OCI-LY7 (cell line): ENCODE measurements around the gene UBALD1. TPM values are rescaled to one million over a fixed set of nuclear protein-coding genes. Genes with fewer than 3 reads are reported as not detected.

Source experiments
- BruUV-seq: library from RNA; stranded (reverse); fragments of 400-500 nt; replicated peaks from 2 replicates; lab custom pipeline; 2021; lab: Mats Ljungman, UMichigan
- CTCF ChIA-PET: fragments of 300-600 bp; sonication (Branson Sonifier 250); formaldehyde crosslinking; loops from one replicate; lab custom pipeline; 2022; ENCODE audit warnings: antibody characterized with exemption; ENCODE audit not compliant: unreplicated experiment; lab: Charles Lee
- POLR2A ChIA-PET: fragments of 300-600 bp; sonication (Branson Sonifier 250); formaldehyde crosslinking; loops from one replicate; lab custom pipeline; 2022; ENCODE audit warnings: antibody characterized with exemption; lab: Charles Lee
- DNase-seq: peaks from one replicate; pipeline ENCODE4 v3.0.0-alpha.2; 2015; ENCODE audit warnings: low spot score
- H2AFZ ChIP-seq: fragments of 200-600 bp; sonication (generic), shearing (Covaris generic); 2 replicates; pipeline ENCODE4 v1.6.1; 2014; ENCODE audit warnings: mild to moderate bottlenecking, antibody characterized with exemption, low read length, moderate library complexity
- H3K27ac ChIP-seq: fragments of 200-600 bp; sonication (generic); 2 replicates; pipeline ENCODE4 v1.5.1; 2014; ENCODE audit warnings: mixed run types, low read depth, mild to moderate bottlenecking, moderate library complexity, low read length, inconsistent platforms; ENCODE audit not compliant: poor library complexity, severe bottlenecking
- H3K36me3 ChIP-seq: fragments of 200-600 bp; sonication (generic); 2 replicates; pipeline ENCODE4 v1.6.1; 2014; ENCODE audit warnings: mild to moderate bottlenecking, antibody characterized with exemption, low read length, moderate library complexity, mixed read lengths; ENCODE audit not compliant: insufficient read depth
- H3K4me1 ChIP-seq: fragments of 200-600 bp; sonication (generic); 2 replicates; pipeline ENCODE4 v1.5.1; 2014; ENCODE audit warnings: mild to moderate bottlenecking, low read length; ENCODE audit not compliant: insufficient read depth, poor library complexity, severe bottlenecking
- H3K4me2 ChIP-seq: fragments of 200-600 bp; sonication (generic); 2 replicates; pipeline ENCODE4 v1.6.1; 2014; ENCODE audit warnings: mild to moderate bottlenecking, low read length
- H3K4me3 ChIP-seq: fragments of 200-600 bp; sonication (generic); 2 replicates; pipeline ENCODE4 v1.5.1; 2014; ENCODE audit warnings: mild to moderate bottlenecking, low read depth, low read length; ENCODE audit not compliant: poor library complexity, severe bottlenecking
- H3K79me2 ChIP-seq: fragments of 200-600 bp; sonication (generic); 2 replicates; pipeline ENCODE4 v1.6.1; 2016; ENCODE audit warnings: low read depth, mild to moderate bottlenecking, low read length, moderate library complexity, mixed read lengths; ENCODE audit not compliant: insufficient read depth
- H3K9me2 ChIP-seq: fragments of 200-600 bp; sonication (generic); 2 replicates; pipeline ENCODE4 v1.6.1; 2016; ENCODE audit warnings: mild to moderate bottlenecking, low read length, mixed read lengths; ENCODE audit not compliant: insufficient read depth
- H3K9me3 ChIP-seq: fragments of 200-600 bp; sonication (generic); 2 replicates; pipeline ENCODE4 v1.6.1; 2014; ENCODE audit warnings: mild to moderate bottlenecking, mixed run types, low read length, mixed read lengths
- H4K20me1 ChIP-seq: fragments of 200-600 bp; sonication (generic); 2 replicates; pipeline ENCODE4 v1.6.1; 2014; ENCODE audit warnings: mild to moderate bottlenecking, antibody characterized with exemption, low read length, moderate library complexity, mixed read lengths; ENCODE audit not compliant: insufficient read depth
- CTCF ChIP-seq: fragments of 200-600 bp; sonication (generic); conservative IDR thresholded peaks from 2 replicates; pipeline ENCODE4 v1.5.1; 2014; ENCODE audit warnings: mild to moderate bottlenecking, antibody characterized with exemption, low read length, moderate library complexity, mixed read lengths
- EZH2phosphoT487 ChIP-seq: fragments of 200-600 bp; sonication (generic); IDR thresholded peaks from 2 replicates; pipeline ENCODE4 v1.6.1; 2018; ENCODE audit warnings: low read depth, borderline replicate concordance, mild to moderate bottlenecking, mixed run types, antibody characterized with exemption, low read length, moderate library complexity, mixed read lengths
- intact Hi-C: fragments of 100-400 bp; cut with micrococcal nuclease; formaldehyde crosslinking; loops from one replicate; pipeline ENCODE4 v1.10.0; 2022; ENCODE audit not compliant: unreplicated experiment
- total RNA-seq, 2 experiments: library from RNA; depleted of rRNA in 1 of 2; stranded (reverse); fragments of >200 nt in 1 of 2; shearing (Covaris generic) in 1 of 2; gene quantifications; 2 replicates each; pipeline ENCODE4 v1.2.3, GENCODE V29; 2014 to 2022

Gene UBALD1
- total RNA-seq, 2 experiments from 2014 or later: 11.1 to 34.1 TPM

GRCh38 chr16:4659363-4660353 is 45.0 kb upstream of the UBALD1 start:
- Histone ChIP-seq H3K4me1 (no peaks in the 10 kb centered on the region), H3K4me2 (no peak overlapping the region), H3K9me3 (no peaks in the 10 kb centered on the region), H3K27ac (no peak overlapping the region), H4K20me1 (no peaks in the 10 kb centered on the region), H3K9me2 (no peaks in the 10 kb centered on the region), H3K36me3 (peaks cover 13% of the 10 kb centered on the region; the same call in 1 of the 2 replicates), H3K4me3 (no peak overlapping the region), H3K79me2 (no peaks in the 10 kb centered on the region), H2AFZ (no peak overlapping the region)
- ChIA-PET POLR2A (interaction anchor here (0.6 kb wide), 1 partner anchor 126 kb away, joined by 5 read pairs; no protein-coding TSS in a partner anchor), CTCF (no interaction called here)
- BruUV-seq: no TSS peak
- intact Hi-C loops: no loop called here
- TF ChIP-seq EZH2phosphoT487: no peak
- no peak for TF ChIP-seq CTCF
- no peak for DNase-seq

- Histone ChIP-seq H3K4me2 (no peak overlapping the region), H3K9me2 (no peaks in the 10 kb centered on the region), H3K4me1 (no peaks in the 10 kb centered on the region), H4K20me1 (no peaks in the 10 kb centered on the region), H3K79me2 (no peaks in the 10 kb centered on the region), H3K9me3 (no peaks in the 10 kb centered on the region), H2AFZ (no peak overlapping the region), H3K27ac (no peak overlapping the region), H3K4me3 (no peak overlapping the region), H3K36me3 (peaks cover 17% of the 10 kb centered on the region; the same call in 1 of the 2 replicates)
- ChIA-PET CTCF (no interaction called here), POLR2A (interaction anchor here (0.5 to 0.6 kb wide), 2 partner anchors 40 to 186 kb away, joined by 3 to 4 read pairs; no protein-coding TSS in a partner anchor)
- TF ChIP-seq CTCF (no peak), EZH2phosphoT487 (no peak)
- BruUV-seq: no TSS peak
- intact Hi-C loops: no loop called here
- no peak for DNase-seq
Observed at GRCh38 chr16:4656695-4657686, 42.3 kb upstream of the UBALD1 start.
